GM12892 (cell line): ENCODE data around the gene NDUFB1. TPM values are rescaled to one million over a fixed set of nuclear protein-coding genes. Genes with fewer than 3 reads are reported as not detected.

Experiments used
- DNase-seq: peaks from one replicate; pipeline ENCODE4 v3.0.0; 2011; ENCODE audit not compliant: insufficient read length
- FAIRE-seq: peaks from 2 replicates; lab custom pipeline; 2011; peaks lifted over from hg19 to GRCh38; lab: Jason Lieb, UNC
- POLR2A ChIP-seq: IDR thresholded peaks from 2 replicates; pipeline ENCODE4 v1.6.1; 2011; ENCODE audit warnings: low read depth, low read length, control low read depth
- POLR2AphosphoS5 ChIP-seq: IDR thresholded peaks from 2 replicates; pipeline ENCODE4 v1.6.1; 2011; ENCODE audit warnings: low read depth, low read length, control low read depth
- TAF1 ChIP-seq: IDR thresholded peaks from 2 replicates; pipeline ENCODE4 v1.6.1; 2011; ENCODE audit warnings: low read depth, mild to moderate bottlenecking, control low read depth, low read length, borderline replicate concordance
- polyA plus RNA-seq: library from polyadenylated mRNA; unstranded; fragments of >200 nt; gene quantifications from one replicate; pipeline ENCODE4 v1.2.1, GENCODE V29; 2012; ENCODE audit warnings: missing spikeins, inconsistent platforms; ENCODE audit not compliant: missing spikeins

The NDUFB1 gene
- 616 TPM for polyA plus RNA-seq

DNA sequence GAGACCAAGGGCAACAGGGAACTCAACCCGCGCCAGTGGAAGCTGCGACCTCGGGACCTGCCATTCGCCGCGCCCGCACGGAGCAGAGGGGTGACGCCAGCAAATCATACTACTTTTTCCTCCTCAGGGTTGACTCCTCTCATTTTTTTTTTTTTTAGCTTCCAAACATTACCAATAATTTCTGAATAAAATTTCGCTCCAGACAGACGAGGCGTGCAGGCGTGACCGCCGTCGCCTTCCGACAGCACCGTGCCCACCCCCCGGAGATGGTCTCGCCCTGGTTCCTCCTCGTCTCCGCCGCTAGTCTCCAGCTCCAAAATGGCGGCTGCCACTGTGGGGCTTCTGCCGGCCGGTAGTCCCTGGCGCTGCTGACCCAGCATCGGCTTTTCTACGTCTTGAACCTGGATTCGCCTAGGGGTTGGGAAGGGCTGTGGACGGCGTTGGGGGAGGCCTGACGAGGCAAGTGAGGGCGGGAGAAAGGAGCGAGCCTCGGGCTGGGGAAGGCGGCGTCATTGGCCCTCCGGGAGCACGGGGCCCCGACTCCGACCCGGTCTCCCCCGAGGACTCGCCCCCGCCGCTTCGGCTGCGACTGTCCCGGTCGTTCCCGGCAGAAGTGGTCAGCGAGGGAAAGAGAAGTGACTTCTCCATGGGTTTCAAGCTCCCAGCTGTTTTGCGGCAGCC is at the start of gene NDUFB1, which contains the start of gene CPSF2:
Gene NDUFB1, minus strand, starts transcription at position 37 of the 681 bp plus-strand sequence. CDS start 4,069 bp downstream, outside the sequence.
Gene CPSF2, plus strand, starts transcription at position 300 of the 681 bp plus-strand sequence. CDS start 9,016 bp downstream, outside the sequence.
- peak; percentile 99 for TF ChIP-seq TAF1
- peak; percentile 99 for TF ChIP-seq POLR2A
- peak; percentile 95 for TF ChIP-seq POLR2AphosphoS5
- DNase-seq (peak; percentile 93), FAIRE-seq (peak; percentile 95)

GRCh38 chr14:92164958-92165357 is 43.5 kb upstream of the NDUFB1 start:
- FAIRE-seq (no peak), DNase-seq (no peak)
- no peak for TF ChIP-seq TAF1
- no peak for TF ChIP-seq POLR2AphosphoS5
- no peak for TF ChIP-seq POLR2A

DNA sequence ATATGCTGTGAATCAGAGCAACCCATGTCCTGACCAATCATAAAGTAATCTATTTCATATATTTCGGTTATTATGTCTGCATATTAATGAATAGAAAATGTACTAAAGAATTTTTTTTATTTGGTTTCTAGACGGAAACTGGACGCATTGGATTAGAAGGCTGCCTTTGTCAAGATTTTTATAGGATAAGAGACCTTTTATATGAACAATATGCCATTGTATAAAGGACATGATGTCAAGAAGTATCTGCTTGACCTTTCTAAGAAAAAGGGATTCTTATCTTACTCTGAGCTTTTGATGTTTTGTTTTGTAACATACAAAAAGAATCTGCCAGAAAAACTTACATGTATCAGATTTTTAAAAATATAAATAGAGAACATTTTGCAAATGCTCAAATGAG is 40.0 kb upstream of the NDUFB1 start:
- no peak for FAIRE-seq
- TF ChIP-seq POLR2A (no peak), POLR2AphosphoS5 (no peak), TAF1 (no peak)
- DNase-seq: no peak

GRCh38 chr14:92160619-92161018 is 39.1 kb upstream of the NDUFB1 start:
- DNase-seq (no peak), FAIRE-seq (no peak)

GRCh38 chr14:92154283-92154942 is 32.9 kb upstream of the NDUFB1 start:
- FAIRE-seq: no peak
- TF ChIP-seq TAF1: no peak
- TF ChIP-seq POLR2A: no peak
- no peak for TF ChIP-seq POLR2AphosphoS5
- no peak for DNase-seq

More at GRCh38 chr14:92160619-92161018, 39.1 kb upstream of the NDUFB1 start:
- TF ChIP-seq POLR2A: no peak
- TF ChIP-seq POLR2AphosphoS5: no peak
- TF ChIP-seq TAF1: no peak

- no peak for FAIRE-seq
- TF ChIP-seq POLR2AphosphoS5 (no peak), POLR2A (no peak), TAF1 (no peak)
These were observed 32.1 kb upstream of the NDUFB1 start for GRCh38 chr14:92153581-92153980.

GRCh38 chr14:92144708-92145107 is 23.2 kb upstream of the NDUFB1 start:
- DNase-seq (no peak), FAIRE-seq (no peak)
- no peak for TF ChIP-seq POLR2AphosphoS5
- TF ChIP-seq TAF1: no peak
- no peak for TF ChIP-seq POLR2A

More at GRCh38 chr14:92153581-92153980, 32.1 kb upstream of the NDUFB1 start:
- DNase-seq: no peak

DNA sequence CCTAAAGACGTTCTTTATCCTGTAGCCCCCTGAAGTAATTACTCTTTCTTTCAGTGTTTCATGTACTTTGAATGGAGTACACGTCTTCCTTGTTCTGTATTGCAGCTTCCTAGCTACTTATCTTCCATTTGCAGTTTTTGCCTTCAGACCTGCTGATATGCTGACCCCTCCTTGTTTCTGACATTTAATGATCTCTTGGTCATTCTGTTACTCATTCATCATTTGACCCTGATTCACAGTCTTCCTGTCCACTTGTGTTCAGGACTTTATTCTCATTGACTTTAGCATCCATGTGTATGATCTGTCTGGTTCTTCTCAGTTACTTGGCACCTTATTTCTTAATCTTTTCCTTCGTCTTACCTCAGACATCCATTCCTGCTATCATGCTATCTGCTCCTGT is 22.5 kb upstream of the NDUFB1 start:
- no peak for FAIRE-seq
- TF ChIP-seq TAF1 (no peak), POLR2AphosphoS5 (no peak), POLR2A (no peak)
- no peak for DNase-seq

DNA sequence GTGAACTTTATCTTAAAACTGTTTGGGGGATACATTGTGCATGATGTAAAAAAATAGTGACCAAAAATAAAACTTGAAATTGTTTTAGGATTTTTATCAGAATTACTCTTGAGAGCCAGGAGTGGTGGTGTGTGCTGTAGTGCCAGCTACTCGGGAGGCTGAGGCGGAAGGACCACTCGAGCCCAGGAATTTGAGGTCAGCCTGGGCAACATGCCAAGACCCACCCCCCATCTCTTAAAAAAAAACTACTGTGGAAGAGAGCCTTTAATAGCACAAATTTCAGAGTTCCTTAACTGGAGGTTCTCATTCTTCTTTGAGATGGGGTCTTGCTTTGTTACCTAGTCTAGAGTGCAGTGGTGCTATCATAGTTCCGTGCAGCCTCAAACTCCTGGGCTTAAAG is 21.8 kb upstream of the NDUFB1 start:
- DNase-seq: no peak
- no peak for TF ChIP-seq TAF1
- TF ChIP-seq POLR2AphosphoS5: no peak
- TF ChIP-seq POLR2A: no peak
- no peak for FAIRE-seq

DNA sequence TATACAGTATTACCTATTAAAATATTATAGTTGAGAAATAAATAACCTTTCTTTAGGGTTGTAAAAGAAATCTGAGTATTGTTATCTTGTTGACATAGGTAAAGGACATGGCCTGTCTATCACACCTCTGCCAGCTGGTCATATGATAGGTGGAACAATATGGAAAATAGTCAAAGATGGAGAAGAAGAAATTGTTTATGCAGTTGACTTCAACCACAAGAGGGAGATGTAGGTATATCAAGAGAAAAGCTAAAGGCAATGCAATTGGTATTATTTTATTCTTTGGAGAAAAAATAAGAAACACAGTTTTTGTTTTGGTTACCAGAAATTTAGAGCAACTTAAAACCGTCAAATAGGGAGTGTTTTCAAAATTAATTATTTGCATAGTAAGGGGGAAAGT is 13.8 kb upstream of the NDUFB1 start:
- FAIRE-seq (no peak), DNase-seq (no peak)

DNA sequence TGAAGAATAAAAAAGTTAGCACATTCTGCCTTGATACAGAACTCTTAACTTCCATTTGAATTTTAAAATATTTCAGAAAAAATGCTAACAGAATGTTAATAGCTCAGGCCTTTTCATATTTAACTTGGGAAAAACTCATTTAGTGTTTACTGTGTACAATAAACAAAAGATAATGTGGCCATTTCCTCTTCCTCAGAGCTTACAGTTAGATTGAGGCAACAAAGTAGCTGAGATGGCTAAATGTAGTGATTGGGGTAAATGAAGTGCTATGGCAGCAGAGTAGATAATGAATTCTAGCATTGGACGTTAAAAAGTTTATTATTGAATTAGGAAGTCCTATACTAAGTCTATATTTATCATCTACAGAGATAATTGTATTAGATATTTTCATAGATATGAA is 12.9 kb upstream of the NDUFB1 start:
- no peak for FAIRE-seq

More for the DNA sequence above, 13.8 kb upstream of the NDUFB1 start:
- TF ChIP-seq POLR2A (no peak), TAF1 (no peak), POLR2AphosphoS5 (no peak)

More for the DNA sequence above, 12.9 kb upstream of the NDUFB1 start:
- no peak for DNase-seq
- TF ChIP-seq TAF1 (no peak), POLR2A (no peak), POLR2AphosphoS5 (no peak)
